Heart right ventricle (tissue), 16 donors: ENCODE data around the gene ANXA11. TPM values are rescaled to one million over a fixed set of nuclear protein-coding genes. Genes with fewer than 3 reads are reported as not detected.
A peak's percentile ranks its signal among the peaks of the same experiment; 100 is the strongest.
"Not testable (repeated sequence)": the region's sequence is repeated elsewhere in the genome, so short reads cannot be mapped to it uniquely, and the experiment has no call there.

Experiments
- ATAC-seq, 8 donors: fragments of 200-7000 bp; cut with Tn5 transposase; one replicate each; pipeline ENCODE4 v1.9.1; 2020; ENCODE audit warnings: mild to moderate bottlenecking in 8 of 8, moderate library complexity in 8 of 8, moderate number of reproducible peaks in 1 of 8
- DNase-seq, 2 donors: peaks; one replicate each; pipeline ENCODE4 v3.0.0-alpha.2; 2020
- H3K27ac ChIP-seq, 10 donors: fragments of 200-600 bp; sonication (generic) in 2 of 10; one replicate each; pipeline versions ENCODE4 v1.5.0 to v1.8.0; 2020 to 2022; ENCODE audit warnings: mild to moderate bottlenecking in 3 of 10
- H3K27me3 ChIP-seq, 7 donors: fragments of 200-600 bp; one replicate each; pipeline ENCODE4 v1.8.0; 2021 to 2022; ENCODE audit warnings: mild to moderate bottlenecking in 2 of 7
- H3K36me3 ChIP-seq, 9 donors: fragments of 200-600 bp; sonication (generic) in 1 of 9; one replicate each; pipeline versions ENCODE4 v1.5.0 to v1.8.0; 2020 to 2022; ENCODE audit warnings: mild to moderate bottlenecking in 2 of 9
- H3K4me1 ChIP-seq, 9 donors: fragments of 200-600 bp; sonication (generic) in 1 of 9; one replicate each; pipeline versions ENCODE4 v1.5.0 to v1.8.0; 2020 to 2022; ENCODE audit warnings: mild to moderate bottlenecking in 4 of 9
- H3K4me3 ChIP-seq, 10 donors: fragments of 200-600 bp; sonication (generic) in 2 of 10; one replicate each; pipeline versions ENCODE4 v1.5.0 to v1.8.0; 2020 to 2022; ENCODE audit warnings: mild to moderate bottlenecking in 7 of 10, moderate library complexity in 2 of 10
- H3K9me3 ChIP-seq, 11 donors: fragments of 200-600 bp in 10 of 11; sonication (generic) in 2 of 11; one replicate each; pipeline versions ENCODE4 v1.5.0 to v1.8.0; 2013 to 2022; ENCODE audit warnings: mild to moderate bottlenecking in 2 of 11, control low read depth in 1 of 11, moderate library complexity in 1 of 11
- WGBS, 2 donors: extraction: QIAGEN DNeasy Blood & Tissue Kit; methylation state at CpG; one replicate each; pipeline ENCODE4 v1.1.7; 2013; ENCODE audit warnings: inconsistent platforms in 1 of 2; 5-methylcytosine and 5-hydroxymethylcytosine counted together
- intact Hi-C, 10 donors: fragments of 100-400 bp; cut with DNase I; formaldehyde crosslinking; loops; one replicate each; pipeline versions ENCODE4 v1.11.1 to v1.14.2; 2022
- polyA plus RNA-seq, 2 donors: library from polyadenylated mRNA; stranded (reverse); fragments of 200-250 nt; gene quantifications; one replicate each; pipeline ENCODE4 v1.2.3, GENCODE V29; 2013
- total RNA-seq, 10 donors: library from RNA; stranded (reverse); fragmentation: NEBNext Ultra II Directional in 3 of 10; extraction: Animal tissue kit (Norgen Biotek cat#: 25700) in 3 of 10; gene quantifications; one replicate each; pipeline versions ENCODE4 v1.2.1 to v1.2.4, GENCODE V29; 2021 to 2023
- TF ChIP-seq, protein P1 (sequence below), 9 donors: fragments of 200-600 bp; sonication (generic) in 2 of 9; IDR thresholded peaks; one replicate each; pipeline versions ENCODE4 v1.5.0 to v1.8.0; 2021 to 2022; ENCODE audit warnings: antibody characterized with exemption in 9 of 9, mild to moderate bottlenecking in 5 of 9, moderate library complexity in 1 of 9
- donor health status: Arrhythmogenic right ventricular cardiomyopathy.
- donor health status: ischemic (EF 13 %, LVEDD 7.1; RV severe dilation, severe dysfunction).
- donor health status: healthy with polysubstance abuse.
- donor health status: DM: no; HTN: yes; CAD: no.
- donor health status: DM: no; HTN: no; CAD: no.
- donor health status: ischemic (EF 25% LVEDD 6.9; RV normal size, moderate dysfunction).
- donor health status: ischemic (EF 25% LVEDD 5.7; RV mildly dilated, moderate dysfunction).
- donor health status: healthy.
- donor health status: DM: yes; HTN: yes; CAD: no.
- donor health status: Ischemic cardiomyopathy.
- donor health status: ischemic (EF 35%, LVEDD 5.7; RV mildly dilated, moderate dysfunction).
- donor health status: nonischemic (EF 11% LVEDD 7.7; RV severe dilation, severe dysfunction).
- donor health status: DM: yes; HTN: yes; CAD: no.
- donor health status: PGD.
- donor health status: ischemic (EF 29% LVEDD 5.4; RV normal size, mild dysfunction).
- donor health status: nonischemic (EF 23%, LVEDD 6.1; RV moderate dilation, normal function).

ANXA11 gene
- total and polyA plus RNA-seq, 12 donors: 160 to 1,089 (median 422) TPM

DNA sequence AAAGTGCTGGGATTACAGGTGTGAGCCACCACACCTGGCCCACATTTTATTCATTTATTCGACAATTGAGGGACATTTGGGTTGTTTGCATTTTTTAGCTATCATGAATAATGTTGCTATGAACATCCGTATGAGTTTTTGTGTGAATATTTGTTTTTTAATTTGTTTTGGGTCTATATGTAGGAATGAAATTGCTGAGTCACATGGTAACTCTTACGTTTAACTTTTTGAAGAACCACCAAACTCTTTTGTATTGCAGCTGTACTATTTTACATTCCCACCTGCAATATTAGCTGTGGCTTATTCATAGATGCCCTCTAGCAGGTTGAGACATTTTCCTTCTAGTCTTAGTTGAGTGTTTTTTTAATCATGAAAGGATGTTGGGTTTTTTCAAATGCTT, 58.4 kb downstream of the ANXA11 start:
- Histone ChIP-seq H3K9me3 (peaks cover 0 to 18% (median 0%) of the 10 kb centered on the region in 11 donors), H3K27ac (peak overlapping the region in 1 of 10 donors; percentile 27), H3K27me3 (no peaks in the 10 kb centered on the region), H3K36me3 (peaks cover 0 to 47% (median 5%) of the 10 kb centered on the region in 9 donors), H3K4me3 (no peak overlapping the region), H3K4me1 (peaks cover 4 to 33% (median 24%) of the 10 kb centered on the region in 9 donors)
- 84 to 88% methylated on average over 3 of the region's 3 CpGs for WGBS, 2 donors
- no peak for DNase-seq
- intact Hi-C loops: loop anchor here in 4 of 10 donors (5.0 to 10.0 kb wide), 4 partner anchors 58 to 75 kb away; partner anchors contain the start of genes ANXA11 (in 4 of the 4) and TMEM254 (in 1 of the 4)
- ATAC-seq: no peak
- TF ChIP-seq, protein P1, sequence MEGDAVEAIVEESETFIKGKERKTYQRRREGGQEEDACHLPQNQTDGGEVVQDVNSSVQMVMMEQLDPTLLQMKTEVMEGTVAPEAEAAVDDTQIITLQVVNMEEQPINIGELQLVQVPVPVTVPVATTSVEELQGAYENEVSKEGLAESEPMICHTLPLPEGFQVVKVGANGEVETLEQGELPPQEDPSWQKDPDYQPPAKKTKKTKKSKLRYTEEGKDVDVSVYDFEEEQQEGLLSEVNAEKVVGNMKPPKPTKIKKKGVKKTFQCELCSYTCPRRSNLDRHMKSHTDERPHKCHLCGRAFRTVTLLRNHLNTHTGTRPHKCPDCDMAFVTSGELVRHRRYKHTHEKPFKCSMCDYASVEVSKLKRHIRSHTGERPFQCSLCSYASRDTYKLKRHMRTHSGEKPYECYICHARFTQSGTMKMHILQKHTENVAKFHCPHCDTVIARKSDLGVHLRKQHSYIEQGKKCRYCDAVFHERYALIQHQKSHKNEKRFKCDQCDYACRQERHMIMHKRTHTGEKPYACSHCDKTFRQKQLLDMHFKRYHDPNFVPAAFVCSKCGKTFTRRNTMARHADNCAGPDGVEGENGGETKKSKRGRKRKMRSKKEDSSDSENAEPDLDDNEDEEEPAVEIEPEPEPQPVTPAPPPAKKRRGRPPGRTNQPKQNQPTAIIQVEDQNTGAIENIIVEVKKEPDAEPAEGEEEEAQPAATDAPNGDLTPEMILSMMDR (IDR thresholded peaks at IDR 0.05): no peak

DNA sequence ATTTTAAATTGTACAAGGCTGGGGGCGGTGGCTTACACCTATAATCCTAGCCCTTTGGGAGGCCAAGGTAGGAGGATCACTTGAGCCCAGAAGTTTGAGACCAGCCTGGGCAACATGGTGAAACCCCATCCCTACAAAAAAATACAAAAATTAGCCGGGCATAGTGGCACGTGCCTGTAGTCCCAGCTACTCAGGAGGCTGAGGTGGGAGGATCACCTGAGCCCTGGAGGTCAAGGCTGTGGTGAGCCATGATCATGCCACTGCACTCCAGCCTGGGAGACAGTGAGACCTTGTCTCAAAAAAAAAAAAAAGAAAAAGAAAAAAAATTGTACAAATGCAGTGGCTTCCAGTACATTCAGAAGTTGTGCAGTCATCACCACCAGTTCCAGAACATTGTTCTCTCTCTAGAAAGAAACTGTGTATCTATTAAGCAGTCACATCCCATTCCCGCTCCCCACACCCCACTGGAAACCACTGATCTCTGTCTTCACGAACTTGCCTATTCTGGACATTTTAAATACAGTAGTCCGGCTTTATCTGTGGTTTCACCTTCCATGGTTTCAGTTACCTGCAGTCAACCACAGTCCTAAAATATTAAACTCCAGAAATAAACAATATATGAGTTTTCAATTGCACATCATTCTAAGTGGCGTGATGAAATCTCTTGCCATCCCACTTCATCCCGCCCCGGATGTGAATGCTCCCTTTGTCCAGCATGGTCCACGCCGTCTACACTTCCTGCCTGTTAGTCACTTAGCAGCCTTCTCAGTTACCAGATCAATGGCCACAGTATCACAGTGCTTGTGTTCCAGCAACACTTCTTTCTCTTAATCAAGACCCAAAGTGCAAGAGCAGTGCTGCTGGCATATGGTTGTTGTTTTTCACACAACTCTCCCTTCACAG, 59.7 kb downstream of the ANXA11 start:
- DNase-seq, H3K27me3 ChIP-seq, H3K4me3 ChIP-seq: not testable (repeated sequence)
- peak overlapping the region in 5 of 10 donors; percentile 16 to 37 (median 27) for H3K27ac ChIP-seq
- peaks cover 0 to 37% (median 5%) of the 10 kb centered on the region in 9 donors for H3K36me3 ChIP-seq
- peaks cover 4 to 38% (median 24%) of the 10 kb centered on the region in 9 donors for H3K4me1 ChIP-seq
- peak in 4 of 8 donors; percentile 18 to 45 (median 33) for ATAC-seq
- intact Hi-C loops: loop anchor here in 6 of 10 donors (2.0 to 10.0 kb wide), 5 partner anchors 59 to 77 kb away; partner anchors contain the start of genes ANXA11 (in 4 of the 6) and TMEM254 (in 1 of the 6)
- peaks cover 0 to 18% (median 0%) of the 10 kb centered on the region in 11 donors for H3K9me3 ChIP-seq
- 58 to 70% methylated on average over 11 of the region's 11 CpGs for WGBS, 2 donors

DNA sequence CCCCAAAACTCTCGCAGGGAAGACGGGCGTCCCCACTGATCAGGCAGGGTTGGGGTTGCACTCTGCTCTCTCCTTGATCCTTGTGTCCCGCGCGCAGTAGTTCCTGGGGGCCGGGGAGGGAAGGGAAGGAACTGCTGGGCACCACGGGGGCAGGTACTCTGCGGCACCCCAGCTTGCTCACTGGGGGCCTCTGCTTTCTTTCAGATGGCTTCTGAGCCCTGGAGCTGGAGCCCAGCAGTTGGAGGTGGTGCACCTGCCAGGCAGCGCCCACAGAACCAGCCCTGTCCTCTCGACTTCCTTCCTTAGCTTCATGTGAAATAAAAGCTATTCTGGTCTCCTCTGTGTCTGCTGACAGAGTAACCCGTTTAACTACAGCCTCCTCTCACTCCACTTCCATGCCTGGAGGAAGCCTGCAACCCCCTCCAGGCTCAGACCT, 60.6 kb downstream of the ANXA11 start:
- no peaks in the 10 kb centered on the region for H3K27me3 ChIP-seq
- H3K4me3 ChIP-seq: peak overlapping the region in 3 of 10 donors; percentile 11 to 33 (median 21)
- peak overlapping the region in 3 of 10 donors; percentile 16 to 44 (median 27) for H3K27ac ChIP-seq
- ATAC-seq (peak; percentile 6 to 55 (median 20)), DNase-seq (no peak)
- peaks cover 4 to 38% (median 24%) of the 10 kb centered on the region in 9 donors for H3K4me1 ChIP-seq
- intact Hi-C loops: loop anchor here (2.0 to 10.0 kb wide), 8 partner anchors 60 to 607 kb away; partner anchors contain the start of genes ANXA11 (in 6 of the 10) and TMEM254 (in 1 of the 10)
- H3K9me3 ChIP-seq: peaks cover 0 to 15% (median 0%) of the 10 kb centered on the region in 11 donors
- 34 to 38% methylated on average over 12 of the region's 12 CpGs for WGBS, 2 donors
- TF ChIP-seq, protein P1 (IDR thresholded peaks at IDR 0.05): no peak
- H3K36me3 ChIP-seq: peaks cover 0 to 27% (median 5%) of the 10 kb centered on the region in 9 donors

DNA sequence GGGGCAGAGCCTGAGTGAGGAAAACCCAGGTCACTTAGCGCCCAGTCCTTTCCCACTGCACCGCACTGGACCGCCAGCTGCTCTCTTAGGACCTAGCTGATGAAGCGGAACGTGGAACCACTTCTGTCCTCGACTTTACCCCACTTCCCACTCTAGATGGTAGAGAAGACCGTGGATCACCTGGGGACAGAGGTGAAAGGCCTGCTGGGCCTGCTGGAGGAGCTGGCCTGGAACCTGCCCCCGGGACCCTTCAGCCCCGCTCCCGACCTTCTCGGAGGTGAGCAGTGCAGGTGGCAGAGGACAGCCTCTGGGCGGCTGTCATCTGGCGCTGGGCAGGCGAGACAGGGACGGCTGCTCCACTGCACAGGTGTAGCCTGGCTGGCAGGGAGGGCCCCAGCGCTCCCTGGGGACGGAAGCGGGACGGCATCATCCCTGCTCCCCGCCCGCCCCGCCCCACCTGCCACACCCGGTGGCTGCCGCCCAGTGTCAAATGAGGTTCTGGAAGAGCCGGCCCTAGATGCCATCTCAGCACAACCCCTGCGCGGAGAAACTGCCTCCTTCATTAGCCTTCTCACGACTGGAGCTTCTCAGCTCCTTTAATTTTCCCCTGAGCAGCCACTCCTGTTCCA, 61.2 kb downstream of the ANXA11 start:
- Histone ChIP-seq H3K27me3 (no peaks in the 10 kb centered on the region), H3K9me3 (peaks cover 0 to 10% (median 0%) of the 10 kb centered on the region in 11 donors), H3K27ac (peak overlapping the region in 3 of 10 donors; percentile 27 to 44 (median 33)), H3K4me1 (peaks cover 4 to 38% (median 24%) of the 10 kb centered on the region in 9 donors), H3K36me3 (peaks cover 0 to 22% (median 5%) of the 10 kb centered on the region in 9 donors), H3K4me3 (peak overlapping the region in 5 of 10 donors; percentile 11 to 33 (median 26))
- WGBS, 2 donors: 30 to 33% methylated on average over 28 of the region's 28 CpGs
- TF ChIP-seq, protein P1 (IDR thresholded peaks at IDR 0.05): no peak
- DNase-seq (no peak), ATAC-seq (peak; percentile 40 to 79 (median 50))
- intact Hi-C loops: loop anchor here in 8 of 10 donors (2.0 to 10.0 kb wide), 8 partner anchors 61 to 607 kb away; partner anchors contain the start of genes ANXA11 (in 3 of the 8) and TMEM254 (in 1 of the 8)
